Measurements from ENCODE around the gene CCR6. TPM values are rescaled to one million over a fixed set of nuclear protein-coding genes. Genes with fewer than 3 reads are reported as not detected.
A peak's percentile ranks its signal among the peaks of the same experiment; 100 is the strongest.

Gene CCR6
- total RNA-seq, 1 experiment from 2014 or later: not detected

- Histone ChIP-seq H3K9me2 (replicated peaks; ENCODE audit: insufficient read depth, low read length) (no peaks in the 10 kb centered on the region), H3K79me2 (ENCODE audit: low read length) (no peaks in the 10 kb centered on the region), H3K4me1 (ENCODE audit: low read length) (peaks cover 19% of the 10 kb centered on the region), H3K9me3 (ENCODE audit: low read length) (no peaks in the 10 kb centered on the region), H3K9ac (ENCODE audit: low read length) (peak overlapping the region; percentile 39), H3K27ac (ENCODE audit: low read length) (no peak overlapping the region), H4K20me1 (ENCODE audit: insufficient read depth, low read depth, low read length) (no peaks in the 10 kb centered on the region), H3K4me3 (ENCODE audit: low read length) (peak overlapping the region; percentile 52), H3K27me3 (ENCODE audit: low read length) (no peaks in the 10 kb centered on the region), H2AFZ (ENCODE audit: low read length) (peak overlapping the region; percentile 53; the same call in 1 of the 2 replicates), H3K36me3 (ENCODE audit: insufficient read depth, low read length) (no peaks in the 10 kb centered on the region), H3K4me2 (ENCODE audit: low read depth, low read length, poor library complexity, severe bottlenecking) (peak overlapping the region; percentile 61)
- peak; percentile 53 for DNase-seq
Measured at GRCh38 chr6:167153521-167153959, 30.6 kb downstream of the CCR6 start.

DNA sequence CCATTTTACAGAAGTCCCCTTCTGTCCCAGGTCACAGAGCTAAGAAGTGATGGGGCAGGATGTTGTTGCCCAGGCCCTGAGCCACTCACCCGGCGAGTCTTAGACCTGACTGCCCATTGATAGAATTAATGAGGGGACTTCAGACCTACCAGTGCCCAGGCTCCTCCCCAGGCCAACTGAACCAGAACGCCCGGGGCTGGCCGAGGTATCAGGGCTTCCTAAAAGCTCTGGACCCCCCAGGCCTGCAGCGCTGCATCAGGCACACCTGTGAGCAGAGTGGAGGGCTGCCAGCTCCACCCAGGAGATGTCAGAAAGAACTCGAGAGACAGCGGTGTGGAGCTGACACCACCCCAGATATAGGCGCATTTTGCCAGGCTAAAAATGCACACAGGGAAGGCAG lies 31.4 kb downstream of the CCR6 start:
- Histone ChIP-seq H3K9me3 (ENCODE audit: low read length) (no peaks in the 10 kb centered on the region), H3K4me3 (ENCODE audit: low read length) (no peak overlapping the region), H3K9ac (ENCODE audit: low read length) (no peak overlapping the region), H3K27me3 (ENCODE audit: low read length) (no peaks in the 10 kb centered on the region), H3K36me3 (ENCODE audit: insufficient read depth, low read length) (no peaks in the 10 kb centered on the region), H3K4me2 (ENCODE audit: low read depth, low read length, poor library complexity, severe bottlenecking) (no peak overlapping the region), H3K9me2 (replicated peaks; ENCODE audit: insufficient read depth, low read length) (no peaks in the 10 kb centered on the region), H2AFZ (ENCODE audit: low read length) (no peak overlapping the region), H3K4me1 (ENCODE audit: low read length) (peaks cover 19% of the 10 kb centered on the region), H3K79me2 (ENCODE audit: low read length) (no peaks in the 10 kb centered on the region), H4K20me1 (ENCODE audit: insufficient read depth, low read depth, low read length) (no peaks in the 10 kb centered on the region), H3K27ac (ENCODE audit: low read length) (no peak overlapping the region)
- DNase-seq: no peak

DNA sequence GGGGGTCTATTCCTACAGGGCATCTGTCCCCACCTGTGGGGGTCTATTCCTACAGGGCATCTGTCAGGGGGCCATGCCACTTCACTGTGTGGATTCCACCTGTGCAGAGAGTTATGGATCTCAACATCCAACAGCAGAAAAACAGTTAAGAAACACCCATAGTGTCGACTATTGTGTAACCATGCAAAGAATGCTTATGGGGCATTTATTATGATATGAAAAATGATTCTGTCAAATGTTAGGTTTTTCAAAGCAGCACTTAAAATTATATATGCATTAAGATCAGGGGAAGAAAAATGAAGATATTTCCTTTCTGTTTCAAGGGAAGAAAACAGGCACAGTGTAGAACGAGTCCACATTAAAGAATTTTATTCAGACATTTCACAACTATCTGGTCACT lies 32.0 kb downstream of the CCR6 start:
- H3K27ac ChIP-seq (ENCODE audit: low read length): no peak overlapping the region
- H3K4me2 ChIP-seq (ENCODE audit: low read depth, low read length, poor library complexity, severe bottlenecking): no peak overlapping the region
- H3K9ac ChIP-seq (ENCODE audit: low read length): no peak overlapping the region
- H3K9me3 ChIP-seq (ENCODE audit: low read length): no peaks in the 10 kb centered on the region
- H3K4me3 ChIP-seq (ENCODE audit: low read length): no peak overlapping the region
- no peaks in the 10 kb centered on the region for H3K79me2 ChIP-seq (ENCODE audit: low read length)
- H3K27me3 ChIP-seq (ENCODE audit: low read length): no peaks in the 10 kb centered on the region
- peaks cover 19% of the 10 kb centered on the region for H3K4me1 ChIP-seq (ENCODE audit: low read length)
- no peaks in the 10 kb centered on the region for H4K20me1 ChIP-seq (ENCODE audit: insufficient read depth, low read depth, low read length)
- H3K9me2 ChIP-seq (replicated peaks; ENCODE audit: insufficient read depth, low read length): no peaks in the 10 kb centered on the region
- H2AFZ ChIP-seq (ENCODE audit: low read length): no peak overlapping the region
- no peaks in the 10 kb centered on the region for H3K36me3 ChIP-seq (ENCODE audit: insufficient read depth, low read length)
- no peak for DNase-seq

GRCh38 chr6:167157414-167157813 lies 34.5 kb downstream of the CCR6 start:
- Histone ChIP-seq H3K4me2 (ENCODE audit: low read depth, low read length, poor library complexity, severe bottlenecking) (no peak overlapping the region), H4K20me1 (ENCODE audit: insufficient read depth, low read depth, low read length) (no peaks in the 10 kb centered on the region; the same call in 1 of the 2 replicates), H3K4me1 (ENCODE audit: low read length) (peaks cover 14% of the 10 kb centered on the region), H3K27me3 (ENCODE audit: low read length) (no peaks in the 10 kb centered on the region), H2AFZ (ENCODE audit: low read length) (no peak overlapping the region), H3K4me3 (ENCODE audit: low read length) (no peak overlapping the region), H3K79me2 (ENCODE audit: low read length) (no peaks in the 10 kb centered on the region), H3K9me2 (replicated peaks; ENCODE audit: insufficient read depth, low read length) (no peaks in the 10 kb centered on the region), H3K9me3 (ENCODE audit: low read length) (no peaks in the 10 kb centered on the region), H3K9ac (ENCODE audit: low read length) (no peak overlapping the region), H3K27ac (ENCODE audit: low read length) (no peak overlapping the region), H3K36me3 (ENCODE audit: insufficient read depth, low read length) (no peaks in the 10 kb centered on the region)
- no peak for DNase-seq

GRCh38 chr6:167157863-167158262 lies 35.0 kb downstream of the CCR6 start, which contains the start of gene GPR31:
Gene GPR31 (minus strand): TSS chr6:167157980. CDS start chr6:167157831, 149 bp downstream.
- Histone ChIP-seq H2AFZ (ENCODE audit: low read length) (no peak within 1 kb of the TSS), H3K4me2 (ENCODE audit: low read depth, low read length, poor library complexity, severe bottlenecking) (no peak within 1 kb of the TSS), H4K20me1 (ENCODE audit: insufficient read depth, low read depth, low read length) (no peaks in the 10 kb centered on the region; the same call in 1 of the 2 replicates), H3K79me2 (ENCODE audit: low read length) (no peaks in the 10 kb centered on the region), H3K9me2 (replicated peaks; ENCODE audit: insufficient read depth, low read length) (no peaks in the 10 kb centered on the region), H3K4me1 (ENCODE audit: low read length) (peaks cover 10% of the 10 kb centered on the region), H3K27me3 (ENCODE audit: low read length) (no peaks in the 10 kb centered on the region), H3K9me3 (ENCODE audit: low read length) (no peaks in the 10 kb centered on the region), H3K27ac (ENCODE audit: low read length) (no peak within 1 kb of the TSS), H3K36me3 (ENCODE audit: insufficient read depth, low read length) (no peaks in the 10 kb centered on the region), H3K4me3 (ENCODE audit: low read length) (no peak within 1 kb of the TSS), H3K9ac (ENCODE audit: low read length) (no peak within 1 kb of the TSS)
- DNase-seq: no peak

- Histone ChIP-seq H3K27me3 (ENCODE audit: low read length) (no peaks in the 10 kb centered on the region), H3K36me3 (ENCODE audit: insufficient read depth, low read length) (no peaks in the 10 kb centered on the region), H3K27ac (ENCODE audit: low read length) (no peak overlapping the region), H3K4me2 (ENCODE audit: low read depth, low read length, poor library complexity, severe bottlenecking) (no peak overlapping the region), H3K9ac (ENCODE audit: low read length) (no peak overlapping the region), H3K79me2 (ENCODE audit: low read length) (no peaks in the 10 kb centered on the region), H2AFZ (ENCODE audit: low read length) (no peak overlapping the region), H3K9me3 (ENCODE audit: low read length) (no peaks in the 10 kb centered on the region), H3K4me1 (ENCODE audit: low read length) (no peaks in the 10 kb centered on the region), H3K4me3 (ENCODE audit: low read length) (no peak overlapping the region), H4K20me1 (ENCODE audit: insufficient read depth, low read depth, low read length) (no peaks in the 10 kb centered on the region; the same call in 1 of the 2 replicates), H3K9me2 (replicated peaks; ENCODE audit: insufficient read depth, low read length) (no peaks in the 10 kb centered on the region)
- peak; percentile 29 for DNase-seq
Measured at GRCh38 chr6:167161851-167162467, 39.1 kb downstream of the CCR6 start.

- no peaks in the 10 kb centered on the region for H3K36me3 ChIP-seq (ENCODE audit: insufficient read depth, low read length)
- H3K27ac ChIP-seq (ENCODE audit: low read length): no peak overlapping the region
- H3K4me1 ChIP-seq (ENCODE audit: low read length): no peaks in the 10 kb centered on the region
- H4K20me1 ChIP-seq (ENCODE audit: insufficient read depth, low read depth, low read length): no peaks in the 10 kb centered on the region; the same call in 1 of the 2 replicates
- no peak overlapping the region for H3K4me2 ChIP-seq (ENCODE audit: low read depth, low read length, poor library complexity, severe bottlenecking)
- H3K27me3 ChIP-seq (ENCODE audit: low read length): no peaks in the 10 kb centered on the region
- no peak overlapping the region for H3K9ac ChIP-seq (ENCODE audit: low read length)
- H2AFZ ChIP-seq (ENCODE audit: low read length): no peak overlapping the region
- H3K4me3 ChIP-seq (ENCODE audit: low read length): no peak overlapping the region
- DNase-seq: peak; percentile 10
- H3K9me3 ChIP-seq (ENCODE audit: low read length): no peaks in the 10 kb centered on the region
- H3K79me2 ChIP-seq (ENCODE audit: low read length): no peaks in the 10 kb centered on the region
- H3K9me2 ChIP-seq (replicated peaks; ENCODE audit: insufficient read depth, low read length): no peaks in the 10 kb centered on the region
Measured at GRCh38 chr6:167162591-167162990, 39.7 kb downstream of the CCR6 start.

DNA sequence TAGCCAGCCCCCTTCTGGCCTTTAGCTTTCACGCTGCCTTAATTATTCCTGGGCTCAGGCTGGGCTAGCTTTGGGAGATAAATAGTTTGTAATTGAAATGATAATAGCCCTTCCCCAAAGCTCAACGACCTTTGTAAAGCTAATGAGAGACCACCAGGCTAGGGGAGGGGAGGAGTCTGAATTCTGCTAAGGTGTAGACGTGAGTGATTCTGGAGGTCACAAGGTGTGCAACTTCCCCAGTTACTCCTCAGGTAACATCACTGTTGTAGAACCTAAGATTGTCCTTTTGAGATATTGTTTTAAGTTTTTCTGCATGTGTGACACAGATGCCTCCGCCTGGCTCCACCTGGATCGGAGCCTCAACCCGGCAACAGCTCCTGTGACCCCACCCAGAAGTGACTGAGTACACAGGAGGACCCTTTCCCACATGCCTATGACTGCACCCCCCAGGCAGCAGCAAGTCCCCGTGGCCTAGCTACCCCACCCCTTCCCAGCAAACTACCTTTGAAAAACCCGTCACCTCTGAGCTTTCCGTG lies 40.6 kb downstream of the CCR6 start:
- Histone ChIP-seq H3K9me3 (ENCODE audit: low read length) (no peaks in the 10 kb centered on the region), H3K36me3 (ENCODE audit: insufficient read depth, low read length) (no peaks in the 10 kb centered on the region), H3K27ac (ENCODE audit: low read length) (no peak overlapping the region), H2AFZ (ENCODE audit: low read length) (no peak overlapping the region), H3K9me2 (replicated peaks; ENCODE audit: insufficient read depth, low read length) (no peaks in the 10 kb centered on the region), H3K79me2 (ENCODE audit: low read length) (no peaks in the 10 kb centered on the region), H3K9ac (ENCODE audit: low read length) (no peak overlapping the region), H3K4me3 (ENCODE audit: low read length) (no peak overlapping the region), H4K20me1 (ENCODE audit: insufficient read depth, low read depth, low read length) (no peaks in the 10 kb centered on the region; the same call in 1 of the 2 replicates), H3K4me2 (ENCODE audit: low read depth, low read length, poor library complexity, severe bottlenecking) (no peak overlapping the region), H3K4me1 (ENCODE audit: low read length) (no peaks in the 10 kb centered on the region), H3K27me3 (ENCODE audit: low read length) (no peaks in the 10 kb centered on the region)
- no peak for DNase-seq
